HepG2 (cell line): ENCODE measurements around the gene DDRGK1. TPM values are rescaled to one million over a fixed set of nuclear protein-coding genes. Genes with fewer than 3 reads are reported as not detected.

ENCODE experiments used
- CAMTA2 ChIP-seq: sonication (generic); formaldehyde crosslinking; IDR thresholded peaks from 2 replicates; pipeline ENCODE4 v1.4.0; 2020; ENCODE audit warnings: mild to moderate bottlenecking, missing genetic modification reagents, borderline replicate concordance
- FOSL1 ChIP-seq: sonication (generic); formaldehyde crosslinking; IDR thresholded peaks from 2 replicates; pipeline ENCODE4 v1.9.0; 2021; ENCODE audit warnings: missing genetic modification reagents, borderline replicate concordance
- FOXC1 ChIP-seq: sonication (generic); formaldehyde crosslinking; IDR thresholded peaks from 2 replicates; pipeline ENCODE4 v1.8.0; 2022; ENCODE audit warnings: mild to moderate bottlenecking, missing genetic modification reagents, borderline replicate concordance
- HMG20B ChIP-seq: conservative IDR thresholded peaks from 2 replicates; pipeline ENCODE4 v1.6.1; 2016; ENCODE audit warnings: missing genetic modification reagents, missing compliant biosample characterization
- KDM5B ChIP-seq: sonication (generic); formaldehyde crosslinking; IDR thresholded peaks from 2 replicates; pipeline ENCODE4 v1.4.0; 2020; ENCODE audit warnings: missing genetic modification reagents, mild to moderate bottlenecking, borderline replicate concordance
- LCORL ChIP-seq, 2 experiments: fragments of 450-650 bp in 1 of 2; sonication (generic) in 1 of 2; formaldehyde crosslinking in 1 of 2; IDR thresholded peaks; 2 replicates each; pipeline versions ENCODE4 v1.5.0 to v1.6.1; 2017 to 2020; ENCODE audit warnings: antibody characterized with exemption in 1 of 2, missing genetic modification reagents in 1 of 2
- MBNL3 ChIP-seq: fragments of 250-450 bp; sonication (Bioruptor Pico); conservative IDR thresholded peaks from 2 replicates; pipeline ENCODE4 v1.8.0; 2022; ENCODE audit warnings: mild to moderate bottlenecking, inconsistent platforms
- NCOA5 ChIP-seq: sonication (generic); formaldehyde crosslinking; IDR thresholded peaks from 2 replicates; pipeline ENCODE4 v1.4.0; 2020; ENCODE audit warnings: missing genetic modification reagents
- NFE2L1 ChIP-seq: sonication (generic); formaldehyde crosslinking; IDR thresholded peaks from 2 replicates; pipeline ENCODE4 v1.4.0; 2020; ENCODE audit warnings: missing genetic modification reagents, mild to moderate bottlenecking, borderline replicate concordance
- TBX2 ChIP-seq: sonication (generic); formaldehyde crosslinking; IDR thresholded peaks from 2 replicates; pipeline ENCODE4 v1.5.0; 2020; ENCODE audit warnings: missing genetic modification reagents, mild to moderate bottlenecking, borderline replicate concordance
- ZBTB38 ChIP-seq: sonication (generic); formaldehyde crosslinking; IDR thresholded peaks from 2 replicates; pipeline ENCODE4 v1.5.1; 2020; ENCODE audit warnings: mild to moderate bottlenecking, missing genetic modification reagents
- ZBTB4 ChIP-seq: sonication (generic); formaldehyde crosslinking; IDR thresholded peaks from 2 replicates; pipeline ENCODE4 v1.4.0; 2020; ENCODE audit warnings: missing genetic modification reagents, mild to moderate bottlenecking, borderline replicate concordance
- ZNF292 ChIP-seq: sonication (generic); formaldehyde crosslinking; IDR thresholded peaks from 2 replicates; pipeline ENCODE4 v1.8.1; 2022; ENCODE audit warnings: mild to moderate bottlenecking, low read depth, missing genetic modification reagents, borderline replicate concordance
- ZNF609 ChIP-seq: sonication (generic); formaldehyde crosslinking; IDR thresholded peaks from 2 replicates; pipeline ENCODE4 v1.4.0; 2020; ENCODE audit warnings: mild to moderate bottlenecking, missing genetic modification reagents, borderline replicate concordance
- ZNF768 ChIP-seq: sonication (generic); formaldehyde crosslinking; IDR thresholded peaks from 2 replicates; pipeline ENCODE4 v1.4.0; 2020; ENCODE audit warnings: missing genetic modification reagents
- ZNF891 ChIP-seq: sonication (generic); formaldehyde crosslinking; IDR thresholded peaks from 2 replicates; pipeline ENCODE4 v1.5.0; 2020; ENCODE audit warnings: mild to moderate bottlenecking, missing genetic modification reagents
- polyA plus RNA-seq, 8 experiments: library from polyadenylated mRNA; depleted of rRNA in 3 of 8; stranded (reverse) in 7 of 8; unstranded in 1 of 8; fragments of >200 nt; fragmentation: Illumina TruSeq in 4 of 8; extraction: Trizol in 4 of 8; gene quantifications; 2 replicates each; pipeline versions ENCODE4 v1.2.1 to v1.2.3, GENCODE V29; 2011 to 2016; ENCODE audit warnings: low read depth in 4 of 8, missing spikeins in 1 of 8, mixed read lengths in 1 of 8; ENCODE audit not compliant: insufficient read depth in 1 of 8
- total RNA-seq, 5 experiments: library from RNA; depleted of rRNA; stranded (reverse); fragments of >200 nt; fragmentation: Illumina TruSeq; extraction: Trizol; gene quantifications; 2 replicates each; pipeline ENCODE4 v1.2.3, GENCODE V29; 2016; ENCODE audit warnings: low read depth in 1 of 5
- TF ChIP-seq, protein P1 (sequence below): sonication (generic); formaldehyde crosslinking; IDR thresholded peaks from 2 replicates; pipeline ENCODE4 v1.5.0; 2020; ENCODE audit warnings: missing genetic modification reagents

Gene DDRGK1
- total and polyA plus RNA-seq, 2 of the 13 experiments (the other 11 are each of a cell fraction or from before 2014, with no cell fraction given): 96.7 to 149 TPM

GRCh38 chr20:3163099-3164042 lies 41.1 kb downstream of the DDRGK1 start (continued):
- TF ChIP-seq ZNF292 (no peak), LCORL (IDR thresholded peaks at IDR 0.05) (no peak), LCORL (CRISPR knock-in tag; IDR thresholded peaks at IDR 0.05) (0 out of 2 replicates have a peak, but pooled peaks have one; percentile 38), KDM5B (CRISPR knock-in tag) (0 out of 2 replicates have a peak, but pooled peaks have one; percentile 26), HMG20B (CRISPR knock-in tag) (no peak), NCOA5 (no peak), CAMTA2 (CRISPR knock-in tag) (peak; percentile 66; the same call in 1 of the 2 replicates), TBX2 (CRISPR knock-in tag) (peak; percentile 34; the same call in 1 of the 2 replicates), FOXC1 (0 out of 2 replicates have a peak, but pooled peaks have one; percentile 56), ZNF891 (0 out of 2 replicates have a peak, but pooled peaks have one; percentile 58), NFE2L1 (CRISPR knock-in tag) (no peak), ZNF768 (CRISPR knock-in tag) (peak; percentile 58; the same call in 1 of the 2 replicates), ZBTB4 (CRISPR knock-in tag) (peak; percentile 49; the same call in 1 of the 2 replicates), ZBTB38 (peak; percentile 62; the same call in 1 of the 2 replicates), MBNL3 (CRISPR knock-in tag) (no peak), FOSL1 (CRISPR knock-in tag) (no peak), ZNF609 (CRISPR knock-in tag) (no peak)
- TF ChIP-seq, protein P1, sequence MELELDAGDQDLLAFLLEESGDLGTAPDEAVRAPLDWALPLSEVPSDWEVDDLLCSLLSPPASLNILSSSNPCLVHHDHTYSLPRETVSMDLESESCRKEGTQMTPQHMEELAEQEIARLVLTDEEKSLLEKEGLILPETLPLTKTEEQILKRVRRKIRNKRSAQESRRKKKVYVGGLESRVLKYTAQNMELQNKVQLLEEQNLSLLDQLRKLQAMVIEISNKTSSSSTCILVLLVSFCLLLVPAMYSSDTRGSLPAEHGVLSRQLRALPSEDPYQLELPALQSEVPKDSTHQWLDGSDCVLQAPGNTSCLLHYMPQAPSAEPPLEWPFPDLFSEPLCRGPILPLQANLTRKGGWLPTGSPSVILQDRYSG: no peak
- TF ChIP-seq, all 625 proteins: peak for 37
